ENCODE data around the gene RIN3.

The RIN3 gene

DNA sequence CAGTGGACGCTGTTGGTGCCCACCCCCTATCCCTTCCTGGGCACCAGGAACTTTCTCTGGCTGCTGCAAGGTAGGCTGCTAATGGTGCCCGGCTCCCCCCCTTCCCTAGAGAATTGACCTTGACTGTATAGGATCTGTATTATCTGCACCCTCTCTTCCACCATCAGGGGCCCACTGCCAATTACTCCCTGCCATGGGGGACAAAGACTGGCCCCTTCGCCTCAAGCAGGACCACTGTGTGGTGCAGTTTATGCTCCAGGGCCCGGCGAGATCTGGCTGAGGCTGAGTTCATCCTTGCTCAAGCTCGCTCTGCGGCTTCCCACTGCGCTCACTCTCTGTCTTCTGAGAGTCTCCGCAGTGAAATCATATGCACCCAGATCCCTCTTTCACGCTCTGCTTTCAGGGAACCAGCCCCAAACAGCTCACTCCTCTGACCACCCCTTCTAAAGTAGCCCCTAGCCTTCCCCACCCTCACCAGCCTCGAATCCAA is 139.6 kb downstream of the RIN3 start:
- DNase-seq (ENCODE audit: low read depth) = no peak
- TF ChIP-seq, protein P1, sequence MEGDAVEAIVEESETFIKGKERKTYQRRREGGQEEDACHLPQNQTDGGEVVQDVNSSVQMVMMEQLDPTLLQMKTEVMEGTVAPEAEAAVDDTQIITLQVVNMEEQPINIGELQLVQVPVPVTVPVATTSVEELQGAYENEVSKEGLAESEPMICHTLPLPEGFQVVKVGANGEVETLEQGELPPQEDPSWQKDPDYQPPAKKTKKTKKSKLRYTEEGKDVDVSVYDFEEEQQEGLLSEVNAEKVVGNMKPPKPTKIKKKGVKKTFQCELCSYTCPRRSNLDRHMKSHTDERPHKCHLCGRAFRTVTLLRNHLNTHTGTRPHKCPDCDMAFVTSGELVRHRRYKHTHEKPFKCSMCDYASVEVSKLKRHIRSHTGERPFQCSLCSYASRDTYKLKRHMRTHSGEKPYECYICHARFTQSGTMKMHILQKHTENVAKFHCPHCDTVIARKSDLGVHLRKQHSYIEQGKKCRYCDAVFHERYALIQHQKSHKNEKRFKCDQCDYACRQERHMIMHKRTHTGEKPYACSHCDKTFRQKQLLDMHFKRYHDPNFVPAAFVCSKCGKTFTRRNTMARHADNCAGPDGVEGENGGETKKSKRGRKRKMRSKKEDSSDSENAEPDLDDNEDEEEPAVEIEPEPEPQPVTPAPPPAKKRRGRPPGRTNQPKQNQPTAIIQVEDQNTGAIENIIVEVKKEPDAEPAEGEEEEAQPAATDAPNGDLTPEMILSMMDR (IDR thresholded peaks at IDR 0.05; ENCODE audit: low read depth, low read length, missing control alignments) = no peak
- H3K4me3 ChIP-seq (ENCODE audit: low read depth, low read length) = peak overlapping the region; percentile 35

DNA sequence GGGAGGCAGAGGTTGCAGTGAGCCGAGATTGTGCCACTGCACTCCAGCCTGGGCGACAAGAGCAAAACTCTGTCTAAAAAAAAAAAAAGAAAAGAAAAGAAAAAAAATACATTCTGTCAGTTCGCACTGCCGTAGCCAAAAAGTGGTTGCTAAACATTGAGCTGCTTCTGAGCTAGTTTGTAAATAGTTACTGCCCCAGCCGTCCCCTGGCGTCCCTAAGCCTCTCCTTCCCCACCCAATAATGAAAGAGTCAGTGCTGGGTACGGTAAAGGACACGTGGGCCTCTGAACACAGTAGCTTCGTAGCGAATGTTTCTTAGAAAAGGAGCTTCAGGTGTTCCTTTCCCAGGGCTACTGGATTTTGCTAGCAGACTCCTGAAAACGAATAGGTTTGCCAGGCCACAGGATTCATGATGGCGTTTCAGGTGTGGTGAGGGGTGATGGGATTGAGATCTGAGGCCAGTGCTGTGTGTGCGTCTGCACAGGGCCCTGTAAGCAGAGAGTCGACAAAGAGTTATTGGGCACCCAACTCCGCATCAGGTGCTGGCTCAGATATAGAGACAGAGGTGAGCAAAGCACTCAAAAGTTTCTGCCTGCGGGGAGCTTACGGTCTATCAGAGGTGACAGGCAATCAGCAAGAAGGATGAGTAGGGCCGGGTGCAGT is 140.8 kb downstream of the RIN3 start:
- no peak overlapping the region for H3K4me3 ChIP-seq (ENCODE audit: low read depth, low read length)
- TF ChIP-seq, protein P1 (IDR thresholded peaks at IDR 0.05; ENCODE audit: low read depth, low read length, missing control alignments) = no peak
- DNase-seq (ENCODE audit: low read depth) = no peak

DNA sequence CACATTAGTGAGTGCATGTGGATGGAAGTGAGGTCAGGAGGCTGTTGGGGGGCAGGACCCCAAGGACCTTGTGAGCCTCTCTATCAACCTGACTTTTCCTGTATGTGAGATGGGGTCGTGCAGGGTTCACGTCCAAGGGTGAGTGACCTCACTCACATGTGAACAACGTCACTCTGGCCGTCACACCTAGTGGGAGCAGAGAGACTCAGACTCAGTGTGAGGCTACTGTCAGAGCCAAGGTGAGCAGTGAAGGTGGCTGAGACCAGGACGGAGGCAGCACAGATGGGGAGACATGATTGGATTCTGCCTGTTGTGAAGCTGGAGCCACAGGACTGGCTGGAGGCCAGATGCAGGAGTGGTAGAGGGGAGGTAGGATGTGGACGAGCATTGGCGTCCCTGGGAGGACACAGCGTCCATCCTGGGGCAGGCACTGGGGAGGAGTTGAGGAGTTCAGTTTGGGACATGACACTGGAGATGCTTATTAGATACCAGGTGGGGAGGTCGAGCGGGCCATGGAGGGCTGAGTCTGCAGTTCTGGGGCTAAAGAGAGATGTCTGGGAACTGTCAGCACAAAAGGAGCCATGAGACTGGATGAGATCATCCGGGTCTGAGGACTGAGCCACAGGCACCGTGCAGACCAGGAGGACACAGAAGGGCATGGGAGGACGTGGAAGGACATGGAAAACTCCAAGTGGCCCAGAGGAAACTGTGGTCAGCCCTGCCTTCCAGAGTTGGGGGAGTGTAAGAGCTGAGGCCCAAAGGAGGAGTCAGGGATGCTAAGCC is 142.0 kb downstream of the RIN3 start:
- DNase-seq (ENCODE audit: low read depth) = no peak
- H3K4me3 ChIP-seq (ENCODE audit: low read depth, low read length) = no peak overlapping the region
- TF ChIP-seq, protein P1 (IDR thresholded peaks at IDR 0.05; ENCODE audit: low read depth, low read length, missing control alignments) = no peak

DNA sequence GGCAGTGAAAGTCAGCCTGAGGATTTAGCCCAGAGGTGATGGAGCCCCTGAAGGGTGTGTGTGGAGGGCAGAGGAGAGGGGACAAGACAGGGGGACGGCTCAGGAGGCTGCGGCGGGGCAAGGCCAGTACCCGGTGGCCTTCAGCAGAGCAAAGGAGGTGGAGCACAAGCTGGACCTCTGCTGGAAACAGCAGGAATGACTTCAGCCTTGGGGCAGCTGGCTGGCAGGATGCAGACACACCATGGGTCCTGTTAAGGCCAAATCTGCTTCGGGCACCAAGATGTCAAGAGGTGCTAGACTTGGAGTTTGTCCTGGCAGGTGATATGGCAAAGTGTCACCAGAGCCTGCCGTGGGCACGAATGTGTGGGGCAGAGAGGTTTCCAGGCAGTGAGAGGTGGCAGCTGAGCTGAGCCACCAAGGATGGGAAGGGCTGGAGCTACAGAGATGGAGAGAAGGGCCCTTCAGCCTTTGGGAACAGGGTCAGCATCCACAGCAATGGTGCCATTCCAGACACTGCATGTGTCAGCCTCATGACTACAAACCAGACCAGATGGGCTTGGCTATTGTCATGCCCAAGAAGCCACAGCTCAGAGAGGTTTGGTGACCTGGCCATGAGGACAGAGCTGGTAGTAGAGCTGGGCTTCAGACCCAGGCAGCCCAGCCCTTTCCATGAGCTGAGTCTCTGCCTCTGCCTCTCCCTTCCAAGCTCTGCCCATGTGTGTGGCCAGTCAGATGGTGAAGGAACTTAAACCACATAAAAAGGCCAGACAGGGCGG is 142.9 kb downstream of the RIN3 start:
- no peak for DNase-seq (ENCODE audit: low read depth)

DNA sequence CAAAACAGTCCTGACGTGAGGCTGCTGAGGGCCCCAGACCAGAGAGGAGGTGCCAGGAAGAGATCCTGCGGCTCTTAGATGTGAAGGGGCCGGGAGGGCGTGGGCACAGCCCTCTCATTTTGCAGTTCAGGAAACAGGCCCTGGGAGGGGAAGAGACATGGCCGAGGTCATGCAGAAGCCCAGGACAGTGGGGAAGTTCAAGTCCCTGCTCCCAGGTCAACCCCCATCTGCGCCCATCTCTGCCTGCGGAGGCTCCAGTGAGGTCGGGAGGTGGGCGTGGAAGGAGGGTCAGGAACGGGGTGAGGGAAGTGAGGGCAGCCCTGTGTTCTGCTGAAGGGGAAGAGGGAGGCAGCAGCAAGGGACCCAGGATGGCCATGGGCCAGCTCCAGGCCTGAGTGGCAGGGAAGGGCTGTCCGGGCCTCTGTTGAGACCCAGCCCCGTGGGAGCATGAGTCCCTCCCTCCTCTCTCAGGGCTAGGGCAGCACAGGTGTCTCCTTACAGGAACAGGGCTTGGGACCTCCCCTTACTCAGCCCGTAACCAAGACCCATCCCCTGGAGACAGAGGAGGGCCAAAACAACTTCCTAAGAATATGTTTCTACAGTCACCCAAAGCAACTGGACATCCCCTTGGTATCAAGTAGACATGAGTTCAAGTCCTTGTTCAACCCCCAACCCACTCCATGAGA is 144.0 kb downstream of the RIN3 start:
- no peak overlapping the region for H3K4me3 ChIP-seq (ENCODE audit: low read depth, low read length)
- no peak for DNase-seq (ENCODE audit: low read depth)
- TF ChIP-seq, protein P1 (IDR thresholded peaks at IDR 0.05; ENCODE audit: low read depth, low read length, missing control alignments) = no peak

More for the DNA sequence above, 142.9 kb downstream of the RIN3 start:
- no peak overlapping the region for H3K4me3 ChIP-seq (ENCODE audit: low read depth, low read length)
- TF ChIP-seq, protein P1 (IDR thresholded peaks at IDR 0.05; ENCODE audit: low read depth, low read length, missing control alignments) = no peak

DNA sequence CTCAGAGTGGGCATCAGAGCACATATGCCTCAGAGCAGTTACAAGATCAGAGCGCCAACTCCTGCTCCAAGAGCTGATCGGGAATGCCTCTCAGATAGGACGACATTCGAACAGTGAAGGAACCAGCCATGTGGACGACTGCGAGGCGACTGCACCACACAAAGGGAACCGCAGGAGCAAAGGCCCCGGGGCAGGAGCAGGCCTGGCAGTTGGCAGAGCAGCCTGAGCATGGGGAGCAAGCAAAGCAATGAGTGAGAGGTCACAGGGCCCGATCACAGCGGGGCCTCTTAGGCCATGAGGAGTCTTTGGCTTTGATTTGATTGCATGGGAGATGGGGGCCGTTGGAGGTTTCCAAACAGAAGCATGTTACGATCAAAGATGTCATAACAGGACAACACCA is 144.6 kb downstream of the RIN3 start:
- TF ChIP-seq, protein P1 (IDR thresholded peaks at IDR 0.05; ENCODE audit: low read depth, low read length, missing control alignments) = no peak
- H3K4me3 ChIP-seq (ENCODE audit: low read depth, low read length) = no peak overlapping the region
- no peak for DNase-seq (ENCODE audit: low read depth)
